ENCODE results near the gene SLC25A14. TPM values are rescaled to one million over a fixed set of nuclear protein-coding genes. Genes with fewer than 3 reads are reported as not detected.

Gene SLC25A14
- total RNA-seq, 1 experiment from 2014 or later, result 13.1 TPM

- ATAC-seq, result no peak
- CTCF ChIA-PET, result no interaction called here
These were observed 75.1 kb downstream of the SLC25A14 start for GRCh38 chrX:130414800-130415199.

More at GRCh38 chrX:130414800-130415199, 75.1 kb downstream of the SLC25A14 start:
- Histone ChIP-seq H2AFZ (ENCODE audit: low read depth, low read length, poor library complexity, severe bottlenecking) (no peak overlapping the region), H3K27ac (ENCODE audit: low read depth, low read length) (no peak overlapping the region), H3K9me2 (ENCODE audit: insufficient read depth) (no peaks in the 10 kb centered on the region), H4K20me1 (ENCODE audit: insufficient read depth) (no peaks in the 10 kb centered on the region), H3K9ac (ENCODE audit: low read length) (no peak overlapping the region), H3K4me2 (ENCODE audit: low read length) (no peak overlapping the region), H3K79me2 (ENCODE audit: insufficient read depth, low read length) (no peaks in the 10 kb centered on the region), H3K4me3 (replicated peaks in 1 of 2; ENCODE audit: low read depth in 1 of 2, low read length in 2 of 2) (no peak overlapping the region), H3K9me3 (ENCODE audit: control insufficient read depth in 1 of 2, insufficient read depth in 1 of 2, low read depth in 1 of 2, low read length in 2 of 2) (no peaks in the 10 kb centered on the region), H3K27me3 (ENCODE audit: insufficient read depth, low read length) (no peaks in the 10 kb centered on the region), H3K4me1 (ENCODE audit: control insufficient read depth in 1 of 2, insufficient read depth in 2 of 2, low read length in 2 of 2) (no peaks in the 10 kb centered on the region), H3K36me3 (ENCODE audit: control insufficient read depth in 1 of 2, insufficient read depth in 2 of 2, low read length in 2 of 2) (0 out of 4 replicates have a peak, but pooled peaks cover 0 to 6% of the 10 kb centered on the region in 2 experiments)
- no peak for DNase-seq (ENCODE audit: low read depth, low spot score)
- POLR2A ChIA-PET, result no interaction called here
- RAD21 ChIA-PET (ENCODE audit: low non-redundant PET in 1 of 2, low total read pairs in 2 of 2, uncharacterized antibody in 2 of 2, unreplicated experiment in 2 of 2), result no interaction called here
- intact Hi-C loops (cut with micrococcal nuclease), result no loop called here
- TF ChIP-seq SIN3A (IDR thresholded peaks at IDR 0.05; ENCODE audit: low read depth) (no peak), ZBTB33 (IDR thresholded peaks at IDR 0.05; ENCODE audit: extremely low read depth, insufficient replicate concordance, low read length) (no peak), JUND (IDR thresholded peaks at IDR 0.05) (no peak), TCF7L2 (IDR thresholded peaks at IDR 0.05; ENCODE audit: borderline replicate concordance, extremely low read depth, insufficient read depth, insufficient read length) (no peak), POLR2A (IDR thresholded peaks at IDR 0.05; ENCODE audit: borderline replicate concordance, extremely low read depth, insufficient read depth, insufficient read length) (no peak), CEBPB (IDR thresholded peaks at IDR 0.05; ENCODE audit: low read depth) (no peak), EZH2 (IDR thresholded peaks at IDR 0.05) (no peak), ZFX (IDR thresholded peaks at IDR 0.05) (no peak), CTCF (IDR thresholded peaks at IDR 0.05 in 2 of 3, conservative IDR thresholded peaks at IDR 0.05 in 1 of 3; ENCODE audit: borderline replicate concordance in 1 of 3, insufficient read depth in 1 of 3, low read depth in 2 of 3, low read length in 2 of 3) (no peak), ELF1 (IDR thresholded peaks at IDR 0.05; ENCODE audit: borderline replicate concordance, low read depth) (no peak), YY1 (IDR thresholded peaks at IDR 0.05; ENCODE audit: extremely low read depth, insufficient replicate concordance, low read depth, low read length) (no peak), POLR2AphosphoS5 (IDR thresholded peaks at IDR 0.05; ENCODE audit: low read depth, low read length) (no peak)
- TF ChIP-seq, protein P1, sequence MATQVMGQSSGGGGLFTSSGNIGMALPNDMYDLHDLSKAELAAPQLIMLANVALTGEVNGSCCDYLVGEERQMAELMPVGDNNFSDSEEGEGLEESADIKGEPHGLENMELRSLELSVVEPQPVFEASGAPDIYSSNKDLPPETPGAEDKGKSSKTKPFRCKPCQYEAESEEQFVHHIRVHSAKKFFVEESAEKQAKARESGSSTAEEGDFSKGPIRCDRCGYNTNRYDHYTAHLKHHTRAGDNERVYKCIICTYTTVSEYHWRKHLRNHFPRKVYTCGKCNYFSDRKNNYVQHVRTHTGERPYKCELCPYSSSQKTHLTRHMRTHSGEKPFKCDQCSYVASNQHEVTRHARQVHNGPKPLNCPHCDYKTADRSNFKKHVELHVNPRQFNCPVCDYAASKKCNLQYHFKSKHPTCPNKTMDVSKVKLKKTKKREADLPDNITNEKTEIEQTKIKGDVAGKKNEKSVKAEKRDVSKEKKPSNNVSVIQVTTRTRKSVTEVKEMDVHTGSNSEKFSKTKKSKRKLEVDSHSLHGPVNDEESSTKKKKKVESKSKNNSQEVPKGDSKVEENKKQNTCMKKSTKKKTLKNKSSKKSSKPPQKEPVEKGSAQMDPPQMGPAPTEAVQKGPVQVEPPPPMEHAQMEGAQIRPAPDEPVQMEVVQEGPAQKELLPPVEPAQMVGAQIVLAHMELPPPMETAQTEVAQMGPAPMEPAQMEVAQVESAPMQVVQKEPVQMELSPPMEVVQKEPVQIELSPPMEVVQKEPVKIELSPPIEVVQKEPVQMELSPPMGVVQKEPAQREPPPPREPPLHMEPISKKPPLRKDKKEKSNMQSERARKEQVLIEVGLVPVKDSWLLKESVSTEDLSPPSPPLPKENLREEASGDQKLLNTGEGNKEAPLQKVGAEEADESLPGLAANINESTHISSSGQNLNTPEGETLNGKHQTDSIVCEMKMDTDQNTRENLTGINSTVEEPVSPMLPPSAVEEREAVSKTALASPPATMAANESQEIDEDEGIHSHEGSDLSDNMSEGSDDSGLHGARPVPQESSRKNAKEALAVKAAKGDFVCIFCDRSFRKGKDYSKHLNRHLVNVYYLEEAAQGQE (IDR thresholded peaks at IDR 0.05; ENCODE audit: low read depth), result no peak
- TF ChIP-seq, protein P2, sequence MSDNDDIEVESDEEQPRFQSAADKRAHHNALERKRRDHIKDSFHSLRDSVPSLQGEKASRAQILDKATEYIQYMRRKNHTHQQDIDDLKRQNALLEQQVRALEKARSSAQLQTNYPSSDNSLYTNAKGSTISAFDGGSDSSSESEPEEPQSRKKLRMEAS (IDR thresholded peaks at IDR 0.05), result no peak
- BruUV-seq (replicated peaks), result no TSS peak
